B cell (primary cell): ENCODE results near the gene SNRPB. TPM values are rescaled to one million over a fixed set of nuclear protein-coding genes. Genes with fewer than 3 reads are reported as not detected.

Experiments used
- ATAC-seq: fragments of 200-7000 bp; cut with Tn5 transposase; one replicate; pipeline ENCODE4 v1.10.0; 2021; ENCODE audit warnings: low read depth, mild to moderate bottlenecking, moderate number of reproducible peaks, moderate library complexity
- CTCF ChIA-PET: fragments of 350-600 bp; sonication (Branson Sonifier 250); formaldehyde crosslinking; loops from one replicate; lab custom pipeline; 2021; ENCODE audit warnings: antibody characterized with exemption, inconsistent platforms; lab: Charles Lee
- POLR2A ChIA-PET: fragments of 350-600 bp; sonication (Branson Sonifier 250); formaldehyde crosslinking; loops from one replicate; lab custom pipeline; 2021; ENCODE audit warnings: antibody characterized with exemption; lab: Charles Lee
- DNase-seq: peaks from one replicate; pipeline ENCODE4 v3.0.0; 2013
- H2AFZ ChIP-seq: 2 replicates; pipeline ENCODE4 v1.6.1; 2012; ENCODE audit warnings: mild to moderate bottlenecking, low read depth, low read length; ENCODE audit not compliant: insufficient read depth, poor library complexity, severe bottlenecking
- H3K27ac ChIP-seq, 2 donors: 1 replicate in 1 of 2; 2 replicates in 1 of 2; pipeline ENCODE4 v1.5.1; 2012 to 2013; ENCODE audit warnings: low read length in 2 of 2, mild to moderate bottlenecking in 2 of 2, moderate library complexity in 1 of 2
- H3K27me3 ChIP-seq, 4 experiments: fragments of 200-600 bp in 1 of 4; sonication (generic) in 1 of 4; replicated peaks in 1 of 4; 1 replicate in 2 of 4; 2 replicates in 2 of 4; pipeline versions ENCODE4 v1.6.1 to v1.7.0; 2013 to 2016; ENCODE audit warnings: low read length in 3 of 4, mild to moderate bottlenecking in 2 of 4, mixed read lengths in 1 of 4, moderate library complexity in 1 of 4; ENCODE audit not compliant: insufficient read depth in 4 of 4, control insufficient read depth in 3 of 4; ENCODE audit errors: control extremely low read depth in 1 of 4
- H3K36me3 ChIP-seq, 2 experiments: replicated peaks in 1 of 2; 1 replicate in 1 of 2; 2 replicates in 1 of 2; pipeline versions ENCODE4 v1.6.1 to v1.7.1; 2013; ENCODE audit warnings: low read length in 1 of 2; ENCODE audit not compliant: insufficient read depth in 2 of 2, control insufficient read depth in 1 of 2; ENCODE audit errors: control extremely low read depth in 1 of 2, extremely low read depth in 1 of 2
- H3K4me1 ChIP-seq, 2 donors: fragments of 200-600 bp in 1 of 2; sonication (generic) in 1 of 2; 1 replicate in 1 of 2; 2 replicates in 1 of 2; pipeline versions ENCODE4 v1.5.1 to v1.6.1; 2013 to 2017; ENCODE audit warnings: low read length in 2 of 2; ENCODE audit not compliant: control insufficient read depth in 2 of 2, insufficient read depth in 2 of 2
- H3K4me2 ChIP-seq: replicated peaks from 2 replicates; pipeline ENCODE3; 2012; ENCODE audit warnings: mild to moderate bottlenecking, low read depth, low read length; ENCODE audit not compliant: poor library complexity, severe bottlenecking
- H3K4me3 ChIP-seq, 5 experiments: fragments of 200-600 bp in 1 of 5; sonication (generic) in 1 of 5; 1 replicate in 3 of 5; 2 replicates in 2 of 5; pipeline versions ENCODE4 v1.5.1 to v1.7.0; 2011 to 2016; ENCODE audit warnings: low read length in 4 of 5, mild to moderate bottlenecking in 4 of 5, low read depth in 2 of 5, control low read depth in 1 of 5, moderate library complexity in 1 of 5; ENCODE audit not compliant: insufficient read depth in 1 of 5; ENCODE audit errors: control extremely low read depth in 1 of 5, extremely low read depth in 1 of 5
- H3K79me2 ChIP-seq: fragments of 200-600 bp; sonication (generic); one replicate; pipeline ENCODE4 v1.6.0; 2016; ENCODE audit warnings: low read length; ENCODE audit not compliant: control insufficient read depth, insufficient read depth
- H3K9ac ChIP-seq: fragments of 200-600 bp; sonication (generic); 2 replicates; pipeline ENCODE4 v1.6.1; 2017; ENCODE audit warnings: mild to moderate bottlenecking, low read length, moderate library complexity
- H3K9me3 ChIP-seq, 3 donors: one replicate each; pipeline versions ENCODE4 v1.6.1 to v1.7.1; 2013; ENCODE audit warnings: low read length in 2 of 3; ENCODE audit not compliant: control insufficient read depth in 2 of 3, insufficient read depth in 1 of 3; ENCODE audit errors: control extremely low read depth in 1 of 3
- H4K20me1 ChIP-seq: 2 replicates; pipeline ENCODE4 v1.6.0; 2012; ENCODE audit warnings: mild to moderate bottlenecking, low read length; ENCODE audit not compliant: insufficient read depth, control insufficient read depth, poor library complexity, severe bottlenecking
- H3K27ac Mint-ChIP-seq: one replicate; pipeline ENCODE4 v1.8.0; 2021; ENCODE audit warnings: mixed read lengths
- H3K27me3 Mint-ChIP-seq: one replicate; pipeline ENCODE4 v1.8.0; 2021; ENCODE audit warnings: mixed read lengths
- H3K4me1 Mint-ChIP-seq: one replicate; pipeline ENCODE4 v1.8.0; 2021; ENCODE audit warnings: mixed read lengths
- H3K4me3 Mint-ChIP-seq: one replicate; pipeline ENCODE4 v1.8.0; 2021; ENCODE audit warnings: mixed read lengths
- H3K9me3 Mint-ChIP-seq: one replicate; pipeline ENCODE4 v1.8.0; 2022; ENCODE audit warnings: mixed read lengths; ENCODE audit not compliant: insufficient read depth
- CTCF ChIP-seq: fragments of 200-600 bp; IDR thresholded peaks from one replicate; pipeline ENCODE4 v1.8.0; 2022; ENCODE audit warnings: antibody characterized with exemption, mild to moderate bottlenecking
- EZH2 ChIP-seq: IDR thresholded peaks from 2 replicates; pipeline ENCODE4 v1.6.1; 2012; ENCODE audit warnings: borderline replicate concordance, low read depth, mild to moderate bottlenecking, moderate library complexity, low read length; ENCODE audit not compliant: insufficient read depth, poor library complexity, severe bottlenecking
- WGBS: methylation state at CpG from one replicate; pipeline ENCODE4 v1.1.5; 2013; ENCODE audit warnings: missing lambda C conversion rate; ENCODE audit not compliant: insufficient coverage; 5-methylcytosine and 5-hydroxymethylcytosine counted together
- intact Hi-C: fragments of 100-400 bp; cut with micrococcal nuclease; formaldehyde crosslinking; loops from one replicate; pipeline ENCODE4 v1.10.0; 2022
- polyA plus RNA-seq: library from polyadenylated mRNA; depleted of rRNA; stranded (reverse); fragments of >200 nt; gene quantifications from 2 replicates; pipeline ENCODE4 v1.2.3, GENCODE V29; 2012
- total RNA-seq, 2 donors: library from RNA; stranded (reverse); fragments of 120-200 nt in 1 of 2; gene quantifications; 1 replicate in 1 of 2; 2 replicates in 1 of 2; pipeline versions ENCODE4 v1.2.3 to v1.2.4, GENCODE V29; 2013 to 2022

The SNRPB gene
- total and polyA plus RNA-seq, 2 donors (not counting 1 experiment from before 2014, with no cell fraction given) = 123 to 151 TPM

- CTCF ChIA-PET = interaction anchor here (0.9 to 1.2 kb wide), 2 partner anchors 269 to 511 kb away, joined by 3 read pairs; no protein-coding TSS in a partner anchor
- intact Hi-C loops = loop anchor here (10.0 kb wide), 1 partner anchor 1011 kb away; the partner anchor contains the start of gene NSFL1C
Observed at GRCh38 chr20:2475850-2476741, 5.5 kb upstream of the SNRPB start.

More at GRCh38 chr20:2475850-2476741, 5.5 kb upstream of the SNRPB start:
- H3K27ac Mint-ChIP-seq = no peak overlapping the region
- Histone ChIP-seq H3K4me2 (no peak overlapping the region), H3K9me3 (peaks cover 1 to 12% (median 6%) of the 10 kb centered on the region in 3 donors), H3K4me1 (peaks cover 2 to 3% of the 10 kb centered on the region in 2 donors), H3K79me2 (no peaks in the 10 kb centered on the region), H3K36me3 (peaks cover 4 to 10% of the 10 kb centered on the region in 2 experiments), H3K27me3 (no peaks in the 10 kb centered on the region), H3K27ac (no peak overlapping the region), H2AFZ (no peak overlapping the region), H3K9ac (no peak overlapping the region), H3K4me3 (no peak overlapping the region), H4K20me1 (no peaks in the 10 kb centered on the region)
- no peak for ATAC-seq
- peaks cover 1% of the 10 kb centered on the region for H3K9me3 Mint-ChIP-seq
- POLR2A ChIA-PET = no interaction called here
- no peak overlapping the region for H3K4me3 Mint-ChIP-seq
- H3K4me1 Mint-ChIP-seq = peaks cover 2% of the 10 kb centered on the region
- no peaks in the 10 kb centered on the region for H3K27me3 Mint-ChIP-seq
- 94% methylated on average over 7 of the region's 9 CpGs for WGBS
- no peak for TF ChIP-seq CTCF
- TF ChIP-seq EZH2 = no peak
- DNase-seq = no peak
